Fibroblast of lung (primary cell): ENCODE measurements around the gene OLIG2. TPM values are rescaled to one million over a fixed set of nuclear protein-coding genes. Genes with fewer than 3 reads are reported as not detected.
A peak's percentile ranks its signal among the peaks of the same experiment; 100 is the strongest.

Experiments used
- DNase-seq, 2 donors: peaks; one replicate each; pipeline versions ENCODE4 v3.0.0 to v3.0.0-alpha.2; 2010; ENCODE audit warnings: low read depth in 2 of 2
- H2AFZ ChIP-seq: 2 replicates; pipeline ENCODE4 v1.5.1; 2012; ENCODE audit warnings: low read length, control low read depth, inconsistent platforms
- H3K27ac ChIP-seq: 2 replicates; pipeline ENCODE4 v1.5.1; 2011; ENCODE audit warnings: low read length, control low read depth; ENCODE audit not compliant: insufficient read depth
- H3K27me3 ChIP-seq: 2 replicates; pipeline ENCODE4 v1.5.1; 2011; ENCODE audit warnings: mild to moderate bottlenecking, low read length; ENCODE audit not compliant: control insufficient read depth, insufficient read depth
- H3K36me3 ChIP-seq: 2 replicates; pipeline ENCODE4 v1.5.1; 2011; ENCODE audit warnings: low read length; ENCODE audit not compliant: control insufficient read depth, insufficient read depth
- H3K4me1 ChIP-seq: 2 replicates; pipeline ENCODE4 v1.5.1; 2011; ENCODE audit warnings: low read length; ENCODE audit not compliant: control insufficient read depth, insufficient read depth; ENCODE audit errors: extremely low read depth
- H3K4me2 ChIP-seq: 2 replicates; pipeline ENCODE4 v1.5.1; 2011; ENCODE audit warnings: low read length, control low read depth; ENCODE audit not compliant: insufficient read depth; ENCODE audit errors: extremely low read depth
- H3K4me3 ChIP-seq, 4 experiments: fragments of 200-600 bp in 1 of 4; sonication (generic) in 1 of 4; replicated peaks in 1 of 4; 2 replicates each; pipeline ENCODE4 v1.5.1; 2011 to 2016; ENCODE audit warnings: low read length in 4 of 4, low read depth in 3 of 4, mild to moderate bottlenecking in 3 of 4, control low read depth in 2 of 4, inconsistent platforms in 1 of 4, mixed read lengths in 1 of 4; ENCODE audit not compliant: insufficient read depth in 1 of 4; ENCODE audit errors: control extremely low read depth in 1 of 4
- H3K79me2 ChIP-seq: 2 replicates; pipeline ENCODE4 v1.5.1; 2012; ENCODE audit warnings: mild to moderate bottlenecking, low read length, inconsistent platforms; ENCODE audit not compliant: control insufficient read depth, insufficient read depth
- H3K9ac ChIP-seq: 2 replicates; pipeline ENCODE4 v1.5.1; 2011; ENCODE audit warnings: mild to moderate bottlenecking, low read length, control low read depth; ENCODE audit not compliant: insufficient read depth
- H3K9me3 ChIP-seq: 2 replicates; pipeline ENCODE4 v1.5.1; 2012; ENCODE audit warnings: low read depth, low read length; ENCODE audit not compliant: control insufficient read depth, insufficient read depth
- H4K20me1 ChIP-seq: 2 replicates; pipeline ENCODE4 v1.5.1; 2011; ENCODE audit warnings: low read length; ENCODE audit not compliant: control insufficient read depth, insufficient read depth; ENCODE audit errors: extremely low read depth
- EZH2 ChIP-seq: IDR thresholded peaks from 2 replicates; pipeline ENCODE4 v1.5.1; 2012; ENCODE audit warnings: low read length, control low read depth, mild to moderate bottlenecking; ENCODE audit errors: missing control alignments
- polyA plus RNA-seq, 2 donors: library from polyadenylated mRNA; depleted of rRNA in 1 of 2; stranded (reverse) in 1 of 2; unstranded in 1 of 2; fragments of >200 nt; gene quantifications; 2 replicates each; pipeline ENCODE4 v1.2.1, GENCODE V29; 2011 to 2012; ENCODE audit warnings: missing spikeins in 1 of 2
- total RNA-seq: library from RNA; depleted of rRNA; stranded (reverse); fragments of >200 nt; gene quantifications from 2 replicates; pipeline ENCODE4 v1.2.1, GENCODE V29; 2014
- TF ChIP-seq, protein P1 (sequence below), 2 donors: IDR thresholded peaks in 1 of 2; conservative IDR thresholded peaks in 1 of 2; 1 replicate in 1 of 2; 2 replicates in 1 of 2; pipeline ENCODE4 v1.5.1; 2011 to 2012; ENCODE audit warnings: low read length in 2 of 2, control low read depth in 1 of 2, inconsistent platforms in 1 of 2, low read depth in 1 of 2, mild to moderate bottlenecking in 1 of 2

Gene OLIG2
- total and polyA plus RNA-seq, 2 donors (not counting 1 experiment from before 2014, with no cell fraction given) = not detected

DNA sequence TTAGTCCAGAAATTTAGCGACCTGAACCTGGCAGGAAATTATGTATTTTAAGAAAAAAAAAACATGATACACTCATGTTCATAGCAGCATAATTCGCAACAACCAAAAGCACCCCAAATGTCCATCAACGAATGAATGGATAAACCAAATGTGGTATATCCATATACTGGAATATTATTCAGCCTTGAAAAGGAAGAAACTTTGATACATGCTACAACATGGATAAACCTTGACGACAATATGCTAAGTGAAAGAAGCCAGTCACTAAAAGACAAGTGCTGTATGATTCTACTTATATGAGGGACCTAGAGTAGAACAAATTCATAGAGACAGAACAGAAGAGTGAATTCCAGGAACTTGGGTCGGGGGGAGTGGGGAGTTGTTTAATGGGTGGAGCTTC, 43.5 kb downstream of the OLIG2 start:
- TF ChIP-seq EZH2 = no peak
- TF ChIP-seq, protein P1, sequence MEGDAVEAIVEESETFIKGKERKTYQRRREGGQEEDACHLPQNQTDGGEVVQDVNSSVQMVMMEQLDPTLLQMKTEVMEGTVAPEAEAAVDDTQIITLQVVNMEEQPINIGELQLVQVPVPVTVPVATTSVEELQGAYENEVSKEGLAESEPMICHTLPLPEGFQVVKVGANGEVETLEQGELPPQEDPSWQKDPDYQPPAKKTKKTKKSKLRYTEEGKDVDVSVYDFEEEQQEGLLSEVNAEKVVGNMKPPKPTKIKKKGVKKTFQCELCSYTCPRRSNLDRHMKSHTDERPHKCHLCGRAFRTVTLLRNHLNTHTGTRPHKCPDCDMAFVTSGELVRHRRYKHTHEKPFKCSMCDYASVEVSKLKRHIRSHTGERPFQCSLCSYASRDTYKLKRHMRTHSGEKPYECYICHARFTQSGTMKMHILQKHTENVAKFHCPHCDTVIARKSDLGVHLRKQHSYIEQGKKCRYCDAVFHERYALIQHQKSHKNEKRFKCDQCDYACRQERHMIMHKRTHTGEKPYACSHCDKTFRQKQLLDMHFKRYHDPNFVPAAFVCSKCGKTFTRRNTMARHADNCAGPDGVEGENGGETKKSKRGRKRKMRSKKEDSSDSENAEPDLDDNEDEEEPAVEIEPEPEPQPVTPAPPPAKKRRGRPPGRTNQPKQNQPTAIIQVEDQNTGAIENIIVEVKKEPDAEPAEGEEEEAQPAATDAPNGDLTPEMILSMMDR (conservative IDR thresholded peaks at IDR 0.05 in 1 of 2, IDR thresholded peaks at IDR 0.05 in 1 of 2; ENCODE audit: low read depth in 1 of 2, low read length in 2 of 2) = no peak
- Histone ChIP-seq H3K27ac (no peak overlapping the region), H3K9me3 (no peaks in the 10 kb centered on the region), H3K9ac (no peak overlapping the region), H3K4me2 (no peak overlapping the region), H3K27me3 (peaks cover 62% of the 10 kb centered on the region), H3K36me3 (no peaks in the 10 kb centered on the region), H3K4me3 (no peak overlapping the region), H4K20me1 (no peaks in the 10 kb centered on the region), H2AFZ (no peak overlapping the region), H3K79me2 (no peaks in the 10 kb centered on the region), H3K4me1 (no peaks in the 10 kb centered on the region)
- DNase-seq = no peak

- Histone ChIP-seq H3K9me3 (no peaks in the 10 kb centered on the region), H3K9ac (no peak overlapping the region), H2AFZ (no peak overlapping the region), H4K20me1 (no peaks in the 10 kb centered on the region), H3K27me3 (peaks cover 64% of the 10 kb centered on the region), H3K4me1 (no peaks in the 10 kb centered on the region), H3K79me2 (no peaks in the 10 kb centered on the region), H3K27ac (no peak overlapping the region), H3K4me3 (no peak overlapping the region), H3K4me2 (no peak overlapping the region), H3K36me3 (no peaks in the 10 kb centered on the region)
- TF ChIP-seq EZH2 = no peak
- TF ChIP-seq, protein P1 (conservative IDR thresholded peaks at IDR 0.05 in 1 of 2, IDR thresholded peaks at IDR 0.05 in 1 of 2; ENCODE audit: low read depth in 1 of 2, low read length in 2 of 2) = no peak
- no peak for DNase-seq
These were observed 43.9 kb downstream of the OLIG2 start for GRCh38 chr21:33069645-33069993.

DNA sequence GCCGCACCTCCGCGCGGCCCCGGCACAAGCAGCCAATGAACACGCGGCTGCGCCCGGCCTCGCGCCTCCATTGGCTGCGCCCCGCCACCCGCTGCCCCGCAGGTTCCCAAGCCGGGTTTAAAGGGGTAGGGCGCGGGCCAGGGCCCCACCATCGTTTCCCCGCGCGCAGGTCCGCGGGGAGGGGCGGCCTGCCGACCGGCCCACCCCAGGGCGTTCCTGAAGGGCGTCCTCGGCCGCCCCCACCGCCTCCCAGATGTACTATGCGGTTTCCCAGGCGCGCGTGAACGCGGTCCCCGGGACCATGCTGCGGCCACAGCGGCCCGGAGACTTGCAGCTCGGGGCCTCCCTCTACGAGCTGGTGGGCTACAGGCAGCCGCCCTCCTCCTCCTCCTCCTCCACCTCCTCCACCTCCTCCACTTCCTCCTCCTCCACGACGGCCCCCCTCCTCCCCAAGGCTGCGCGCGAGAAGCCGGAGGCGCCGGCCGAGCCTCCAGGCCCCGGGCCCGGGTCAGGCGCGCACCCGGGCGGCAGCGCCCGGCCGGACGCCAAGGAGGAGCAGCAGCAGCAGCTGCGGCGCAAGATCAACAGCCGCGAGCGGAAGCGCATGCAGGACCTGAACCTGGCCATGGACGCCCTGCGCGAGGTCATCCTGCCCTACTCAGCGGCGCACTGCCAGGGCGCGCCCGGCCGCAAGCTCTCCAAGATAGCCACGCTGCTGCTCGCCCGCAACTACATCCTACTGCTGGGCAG, 44.4 kb downstream of the OLIG2 start, which contains the start of gene OLIG1:
OLIG1 (plus strand) TSS at position 148 of the 750 bp plus-strand sequence; CDS start at position 254, 106 bp downstream.
- no peaks in the 10 kb centered on the region for H3K36me3 ChIP-seq
- DNase-seq = peak in 1 of 2 donors; percentile 44
- H3K4me3 ChIP-seq = no peak within 1 kb of the TSS
- peaks cover 67% of the 10 kb centered on the region for H3K27me3 ChIP-seq
- TF ChIP-seq EZH2 = peak; percentile 57
- TF ChIP-seq, protein P1 (conservative IDR thresholded peaks at IDR 0.05 in 1 of 2, IDR thresholded peaks at IDR 0.05 in 1 of 2; ENCODE audit: low read depth in 1 of 2, low read length in 2 of 2) = no peak
- H2AFZ ChIP-seq = no peak within 1 kb of the TSS
- no peak within 1 kb of the TSS for H3K9ac ChIP-seq
- H3K4me2 ChIP-seq = no peak within 1 kb of the TSS
- H4K20me1 ChIP-seq = no peaks in the 10 kb centered on the region
- no peaks in the 10 kb centered on the region for H3K79me2 ChIP-seq
- H3K9me3 ChIP-seq = no peaks in the 10 kb centered on the region
- H3K27ac ChIP-seq = no peak within 1 kb of the TSS
- no peaks in the 10 kb centered on the region for H3K4me1 ChIP-seq
